Stimulated activated naive B cell treated with anti-CD40 and anti-IgM and Interleukin-4, amounts not matched to agents 10 μg/mL and 1 μg/mL and 100 μg/mL, for 72 hours (primary cell): Measurements from ENCODE around the gene C14orf93.

ENCODE experiments used
- ATAC-seq, 2 donors: fragments of 150-1000 bp; cut with Tn5 transposase; replicated peaks; 2 replicates each; pipeline ENCODE4 v1.10.0; 2021; ENCODE audit warnings: moderate library complexity in 1 of 2
- DNase-seq: peaks from one replicate; pipeline ENCODE4 v3.0.0; 2021
- H3K27ac Mint-ChIP-seq: one replicate; pipeline ENCODE4 v1.8.0; 2022; ENCODE audit warnings: mild to moderate bottlenecking, mixed read lengths
- H3K27me3 Mint-ChIP-seq, 2 donors: one replicate each; pipeline ENCODE4 v1.8.0; 2022; ENCODE audit warnings: mixed read lengths in 2 of 2
- H3K36me3 Mint-ChIP-seq, 2 donors: one replicate each; pipeline ENCODE4 v1.8.0; 2022; ENCODE audit warnings: mixed read lengths in 2 of 2, mild to moderate bottlenecking in 1 of 2
- H3K4me1 Mint-ChIP-seq, 2 donors: one replicate each; pipeline ENCODE4 v1.8.0; 2022; ENCODE audit warnings: mixed read lengths in 2 of 2, mild to moderate bottlenecking in 1 of 2
- H3K4me3 Mint-ChIP-seq, 2 donors: one replicate each; pipeline ENCODE4 v1.8.0; 2022; ENCODE audit warnings: mild to moderate bottlenecking in 2 of 2, mixed read lengths in 2 of 2, moderate library complexity in 1 of 2
- H3K9me3 Mint-ChIP-seq, 2 donors: one replicate each; pipeline ENCODE4 v1.8.0; 2022; ENCODE audit warnings: mixed read lengths in 2 of 2, mild to moderate bottlenecking in 1 of 2

C14orf93 gene

DNA sequence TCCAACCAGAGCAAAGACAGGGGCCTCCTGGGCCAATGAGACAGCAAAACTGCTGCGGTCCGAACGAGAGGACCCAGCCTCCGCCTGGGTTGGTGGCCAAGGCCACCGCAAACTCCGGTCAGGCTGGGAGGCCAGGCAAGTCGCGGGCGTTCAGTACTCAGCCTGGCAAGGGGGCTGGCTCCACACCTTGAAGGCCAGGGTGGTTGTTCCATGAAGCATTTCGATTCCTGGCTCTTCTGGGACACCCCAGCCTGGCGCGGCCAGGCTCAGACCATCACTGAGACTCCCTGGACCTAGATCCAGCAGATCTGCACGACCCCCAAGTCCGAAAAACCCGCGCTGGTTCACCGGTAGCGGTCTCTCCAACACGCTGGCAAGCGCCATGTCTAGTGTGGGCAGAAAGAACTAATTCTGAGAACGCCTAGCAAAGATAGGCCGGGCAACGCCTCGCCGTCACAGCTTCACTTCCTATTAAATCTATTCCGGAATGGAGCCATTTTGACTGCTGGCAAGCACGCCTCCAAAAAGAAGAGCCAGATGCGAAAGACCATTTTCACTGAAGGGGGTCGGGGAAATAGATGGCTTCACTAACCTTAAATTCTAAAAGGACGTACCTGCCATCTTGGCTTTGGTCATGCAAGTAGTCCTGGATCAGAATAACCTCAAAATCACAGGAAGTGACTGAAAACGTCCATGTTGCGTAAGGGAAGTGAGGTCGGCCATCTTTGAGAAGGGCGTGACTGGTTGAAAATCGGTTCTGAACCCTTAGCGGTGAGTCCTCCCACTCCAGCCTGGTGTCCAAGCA, 24.8 kb upstream of the C14orf93 start, which contains the start of gene PSMB5:
Gene PSMB5, minus strand, starts transcription at position 403 of the 805 bp plus-strand sequence. Its CDS starts 19 bp downstream, at position 384.
- no peaks in the 10 kb centered on the region for H3K27me3 Mint-ChIP-seq
- peaks cover 11 to 28% of the 10 kb centered on the region in 2 donors for H3K4me1 Mint-ChIP-seq
- peak within 1 kb of the TSS; percentile 99 for H3K27ac Mint-ChIP-seq
- H3K36me3 Mint-ChIP-seq = peaks cover 24 to 25% of the 10 kb centered on the region in 2 donors
- peak within 1 kb of the TSS; percentile 96 to 98 for H3K4me3 Mint-ChIP-seq
- no peaks in the 10 kb centered on the region for H3K9me3 Mint-ChIP-seq
- DNase-seq (peak; percentile 87), ATAC-seq (peak; percentile 94 to 96)

- DNase-seq (peak; percentile 9), ATAC-seq (peak; percentile 1 to 5)
- peaks cover 29 to 31% of the 10 kb centered on the region in 2 donors for H3K36me3 Mint-ChIP-seq
- H3K9me3 Mint-ChIP-seq = no peaks in the 10 kb centered on the region
- H3K4me1 Mint-ChIP-seq = peaks cover 16 to 34% of the 10 kb centered on the region in 2 donors
- H3K27me3 Mint-ChIP-seq = no peaks in the 10 kb centered on the region
- H3K27ac Mint-ChIP-seq = peak overlapping the region; percentile 99
- peak overlapping the region; percentile 96 to 98 for H3K4me3 Mint-ChIP-seq
These were observed 24.0 kb upstream of the C14orf93 start for GRCh38 chr14:23033801-23034497.

- ATAC-seq (no peak), DNase-seq (no peak)
- peak overlapping the region; percentile 96 to 98 for H3K4me3 Mint-ChIP-seq
- H3K4me1 Mint-ChIP-seq = peaks cover 19 to 39% of the 10 kb centered on the region in 2 donors
- H3K27me3 Mint-ChIP-seq = no peaks in the 10 kb centered on the region
- peaks cover 33 to 36% of the 10 kb centered on the region in 2 donors for H3K36me3 Mint-ChIP-seq
- peak overlapping the region; percentile 84 for H3K27ac Mint-ChIP-seq
- H3K9me3 Mint-ChIP-seq = no peaks in the 10 kb centered on the region
These were observed 23.3 kb upstream of the C14orf93 start for GRCh38 chr14:23033251-23033727.

DNA sequence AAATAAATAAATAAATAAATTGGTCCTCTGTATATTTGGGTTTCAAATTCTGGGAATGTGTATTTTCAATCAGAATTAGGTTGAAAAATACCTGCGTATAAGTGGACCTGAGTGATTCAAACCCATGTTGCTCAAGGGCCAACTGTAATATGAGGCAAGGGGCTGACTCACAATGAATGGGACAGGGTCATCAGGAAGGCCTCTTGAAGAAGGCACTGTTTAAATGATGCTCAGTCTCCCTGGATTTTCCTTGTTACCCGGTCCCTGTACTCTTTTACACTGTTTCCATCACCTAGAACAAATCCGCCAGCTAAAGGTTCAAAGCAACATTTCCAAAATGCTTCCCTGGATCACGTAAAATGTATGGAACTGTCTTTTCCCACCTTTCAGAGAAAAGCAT, 21.0 kb upstream of the C14orf93 start:
- Mint-ChIP-seq H3K36me3 (peaks cover 39 to 47% of the 10 kb centered on the region in 2 donors), H3K9me3 (no peaks in the 10 kb centered on the region), H3K4me1 (peaks cover 25 to 51% of the 10 kb centered on the region in 2 donors), H3K4me3 (no peak overlapping the region), H3K27me3 (no peaks in the 10 kb centered on the region), H3K27ac (no peak overlapping the region)
- no peak for DNase-seq
- ATAC-seq = no peak

GRCh38 chr14:23028799-23029198, 18.9 kb upstream of the C14orf93 start:
- no peaks in the 10 kb centered on the region for H3K27me3 Mint-ChIP-seq
- H3K4me1 Mint-ChIP-seq = peaks cover 34 to 58% of the 10 kb centered on the region in 2 donors
- ATAC-seq = no peak
- peaks cover 54 to 62% of the 10 kb centered on the region in 2 donors for H3K36me3 Mint-ChIP-seq
- DNase-seq = no peak
- no peak overlapping the region for H3K27ac Mint-ChIP-seq
- H3K4me3 Mint-ChIP-seq = no peak overlapping the region
- H3K9me3 Mint-ChIP-seq = no peaks in the 10 kb centered on the region

GRCh38 chr14:23025151-23025814, 15.3 kb upstream of the C14orf93 start:
- peaks cover 31 to 46% of the 10 kb centered on the region in 2 donors for H3K4me1 Mint-ChIP-seq
- peaks cover 41 to 63% of the 10 kb centered on the region in 2 donors for H3K36me3 Mint-ChIP-seq
- no peaks in the 10 kb centered on the region for H3K27me3 Mint-ChIP-seq
- no peak overlapping the region for H3K4me3 Mint-ChIP-seq
- peak; percentile 12 to 38 for ATAC-seq
- H3K27ac Mint-ChIP-seq = peak overlapping the region; percentile 81
- DNase-seq = no peak
- H3K9me3 Mint-ChIP-seq = no peaks in the 10 kb centered on the region

DNA sequence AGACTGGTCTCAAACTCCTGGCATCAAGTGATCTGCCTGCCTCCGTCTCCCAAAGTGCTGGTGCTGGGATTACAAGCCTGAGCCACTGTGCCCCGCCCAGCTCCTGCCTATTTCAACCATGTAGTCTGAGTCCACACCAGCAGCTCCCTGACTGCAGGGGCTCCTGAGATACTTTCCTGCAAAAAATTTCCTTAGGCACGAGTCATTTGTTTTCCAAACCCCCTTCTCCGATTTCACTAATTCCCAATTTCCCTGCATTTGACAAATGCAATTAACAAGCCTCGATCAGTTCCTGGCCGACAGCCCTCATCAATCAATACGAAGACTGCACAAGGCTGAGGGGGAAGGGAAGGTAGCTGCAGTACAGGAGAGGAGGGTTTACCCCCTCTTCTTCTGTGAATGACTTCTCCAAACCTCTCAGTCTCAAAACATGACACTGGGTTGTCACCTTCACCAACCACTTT, 14.7 kb upstream of the C14orf93 start:
- Mint-ChIP-seq H3K9me3 (no peaks in the 10 kb centered on the region), H3K27ac (peak overlapping the region; percentile 33), H3K27me3 (no peaks in the 10 kb centered on the region), H3K4me1 (peaks cover 31 to 46% of the 10 kb centered on the region in 2 donors), H3K4me3 (no peak overlapping the region), H3K36me3 (peaks cover 41 to 63% of the 10 kb centered on the region in 2 donors)
- ATAC-seq = peak; percentile 21 to 39
- no peak for DNase-seq

DNA sequence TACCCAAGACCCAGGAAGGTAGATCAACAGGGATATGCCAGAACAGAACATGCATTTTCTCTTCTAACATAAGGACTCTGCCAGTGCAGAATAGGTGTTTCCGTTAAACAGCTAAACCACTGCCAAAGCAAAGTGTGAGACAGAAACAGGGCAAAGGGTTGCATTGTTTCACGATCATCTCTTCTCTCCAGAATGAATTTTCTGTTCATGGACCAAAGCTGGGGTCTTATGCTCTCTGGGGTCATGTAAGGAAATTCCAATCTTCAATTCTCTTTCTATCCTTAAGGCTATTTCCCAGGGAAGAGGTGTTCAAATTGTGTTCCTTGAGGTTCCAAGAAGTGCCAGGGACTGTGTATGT, 13.8 kb upstream of the C14orf93 start:
- DNase-seq (no peak), ATAC-seq (no peak)
- no peaks in the 10 kb centered on the region for H3K9me3 Mint-ChIP-seq
- H3K27ac Mint-ChIP-seq = no peak overlapping the region
- peaks cover 34 to 55% of the 10 kb centered on the region in 2 donors for H3K36me3 Mint-ChIP-seq
- no peak overlapping the region for H3K4me3 Mint-ChIP-seq
- peaks cover 24 to 38% of the 10 kb centered on the region in 2 donors for H3K4me1 Mint-ChIP-seq
- H3K27me3 Mint-ChIP-seq = no peaks in the 10 kb centered on the region

GRCh38 chr14:23023022-23023794, 13.3 kb upstream of the C14orf93 start:
- DNase-seq (no peak), ATAC-seq (no peak)
- H3K4me1 Mint-ChIP-seq = peaks cover 22 to 34% of the 10 kb centered on the region in 2 donors
- H3K27ac Mint-ChIP-seq = no peak overlapping the region
- no peaks in the 10 kb centered on the region for H3K27me3 Mint-ChIP-seq
- H3K4me3 Mint-ChIP-seq = no peak overlapping the region
- peaks cover 31 to 52% of the 10 kb centered on the region in 2 donors for H3K36me3 Mint-ChIP-seq
- H3K9me3 Mint-ChIP-seq = no peaks in the 10 kb centered on the region

- Mint-ChIP-seq H3K4me1 (peaks cover 19 to 27% of the 10 kb centered on the region in 2 donors), H3K27ac (no peak overlapping the region), H3K4me3 (no peak overlapping the region), H3K27me3 (no peaks in the 10 kb centered on the region), H3K9me3 (no peaks in the 10 kb centered on the region), H3K36me3 (peaks cover 29 to 45% of the 10 kb centered on the region in 2 donors)
- ATAC-seq (no peak), DNase-seq (no peak)
These were observed 12.0 kb upstream of the C14orf93 start for GRCh38 chr14:23021889-23022442.

DNA sequence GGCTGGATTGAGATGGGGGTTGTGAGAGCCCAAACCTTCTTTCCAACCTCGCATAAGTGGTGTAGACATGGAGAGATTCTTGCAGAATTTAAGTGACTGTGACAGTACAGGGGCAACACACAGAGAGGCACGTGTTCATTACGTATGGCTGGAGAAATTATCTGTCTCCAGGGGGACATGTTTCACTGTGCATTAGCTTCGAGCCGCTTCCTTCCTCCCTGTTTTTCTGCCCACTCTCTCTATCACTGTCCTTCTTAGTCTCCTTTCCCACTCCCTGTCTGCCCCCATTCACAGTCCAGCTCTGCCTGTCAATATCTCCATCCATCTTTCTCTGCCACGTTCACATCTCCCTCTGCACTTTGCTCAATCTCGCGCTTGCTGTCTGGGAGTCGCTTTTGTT, 11.5 kb upstream of the C14orf93 start:
- H3K27me3 Mint-ChIP-seq = no peaks in the 10 kb centered on the region
- H3K4me1 Mint-ChIP-seq = peaks cover 19 to 27% of the 10 kb centered on the region in 2 donors
- DNase-seq (no peak), ATAC-seq (no peak)
- H3K4me3 Mint-ChIP-seq = no peak overlapping the region
- no peaks in the 10 kb centered on the region for H3K9me3 Mint-ChIP-seq
- peaks cover 29 to 45% of the 10 kb centered on the region in 2 donors for H3K36me3 Mint-ChIP-seq
- H3K27ac Mint-ChIP-seq = no peak overlapping the region

DNA sequence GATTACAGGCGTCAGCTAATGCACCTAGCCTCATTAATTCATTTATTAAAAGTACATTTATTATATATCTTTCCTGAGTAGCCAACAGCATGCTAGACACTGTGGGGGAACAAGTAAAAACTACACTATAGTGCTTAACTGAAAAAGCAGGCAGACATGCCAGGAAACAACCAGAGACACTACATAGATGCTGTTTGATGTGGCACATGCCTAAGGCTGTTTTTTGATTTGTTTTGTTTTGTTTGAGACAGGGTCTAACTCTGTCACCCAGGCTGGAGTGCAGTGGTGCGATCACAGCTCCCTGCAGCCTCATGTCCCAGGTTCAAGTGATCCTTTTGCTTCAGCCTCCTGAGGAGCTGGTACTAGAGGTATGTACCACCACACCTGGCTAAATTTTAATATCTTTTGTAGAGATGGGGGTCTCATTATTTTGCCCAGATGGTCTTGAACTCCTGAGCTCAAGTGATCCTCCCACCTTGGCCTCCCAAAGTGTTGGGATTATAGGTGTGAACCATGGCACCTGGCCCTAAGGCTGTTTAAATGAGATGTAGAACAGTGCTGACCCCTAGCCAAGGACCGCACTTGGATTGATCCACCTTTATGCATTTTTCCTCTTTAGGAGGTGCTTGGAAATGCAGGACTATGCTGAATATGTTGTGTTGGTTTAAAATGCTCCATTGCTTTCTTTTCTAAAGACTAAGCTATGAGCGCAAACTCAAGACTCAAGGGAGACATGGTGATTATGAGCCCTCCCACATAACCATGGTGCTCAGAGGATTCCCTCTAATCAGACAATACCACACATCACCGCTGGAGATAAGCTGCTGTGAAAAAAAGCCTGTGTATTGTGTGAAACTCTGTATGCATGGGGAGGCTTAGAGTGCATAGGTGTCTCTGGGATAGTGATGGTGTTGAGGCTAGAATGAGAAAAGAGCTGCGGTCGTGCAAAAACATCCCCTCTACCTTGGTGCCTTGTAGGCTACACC, 10.5 kb upstream of the C14orf93 start:
- Mint-ChIP-seq H3K36me3 (peaks cover 21 to 36% of the 10 kb centered on the region in 2 donors), H3K9me3 (no peaks in the 10 kb centered on the region), H3K27ac (no peak overlapping the region), H3K27me3 (no peaks in the 10 kb centered on the region), H3K4me1 (peaks cover 13 to 18% of the 10 kb centered on the region in 2 donors), H3K4me3 (no peak overlapping the region)
- DNase-seq (no peak), ATAC-seq (no peak)
